ENCODE data around the gene NPHP3.

GRCh38 chr3:132694991-132695390 is 27.2 kb downstream of the NPHP3 start:
- TF ChIP-seq KLF10 (tag by site-specific recombination; IDR thresholded peaks at IDR 0.05): no peak
- no peak for TF ChIP-seq CTCF (tag by site-specific recombination; IDR thresholded peaks at IDR 0.05)
- TF ChIP-seq ZNF24 (tag by site-specific recombination; IDR thresholded peaks at IDR 0.05): no peak
- TF ChIP-seq ZNF221 (tag by site-specific recombination; IDR thresholded peaks at IDR 0.05; ENCODE audit: borderline replicate concordance): no peak
